ENCODE measurements around the gene PDGFA. TPM values are rescaled to one million over a fixed set of nuclear protein-coding genes. Genes with fewer than 3 reads are reported as not detected.

The PDGFA gene
- total RNA-seq, 4 donors from 2014 or later, result 10.8 to 31.7 (median 26.0) TPM

DNA sequence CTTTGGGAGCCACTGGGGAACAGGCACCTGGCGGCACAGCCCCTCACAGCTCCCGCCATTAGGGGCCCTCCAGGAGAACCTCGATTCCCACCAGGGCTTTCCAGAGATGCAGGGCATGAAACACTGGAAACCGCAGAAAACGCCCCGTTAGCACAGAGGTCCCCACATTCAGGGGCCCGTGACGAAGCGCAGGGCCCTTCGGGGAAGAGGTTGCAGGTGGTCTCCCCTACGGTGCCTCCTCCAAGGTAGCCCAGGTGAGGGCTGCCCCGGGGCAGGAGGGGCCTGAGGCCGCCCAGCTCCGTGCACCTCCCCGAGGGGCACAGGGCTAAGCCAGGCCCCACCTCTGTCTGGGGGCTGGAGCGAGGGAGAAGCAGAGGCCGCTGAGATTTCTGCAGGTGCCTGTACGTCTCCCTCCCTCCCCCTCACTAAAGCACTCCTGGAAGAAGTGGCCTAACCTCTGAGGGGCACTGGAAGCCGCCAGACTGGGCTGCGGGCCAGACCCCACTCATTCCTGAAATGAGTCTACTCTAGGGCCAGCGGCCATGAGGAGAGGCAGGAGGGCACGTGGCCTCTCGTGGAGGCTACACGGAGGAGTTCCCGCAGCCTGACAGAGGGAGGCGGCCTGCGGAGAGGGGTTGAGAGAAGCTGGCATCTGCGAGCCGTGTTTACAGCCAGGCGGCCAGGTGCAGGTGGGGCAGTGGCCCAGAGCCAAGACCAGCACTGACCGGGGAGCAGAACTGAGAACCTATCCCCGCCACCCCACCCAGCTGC lies 6.9 kb downstream of the PDGFA start:
- in situ Hi-C loops (cut with MboI; ENCODE audit: low sequenced_read_pairs in 4 of 4), result no loop called here
- H3K4me1 ChIP-seq, result peaks cover 24 to 43% of the 10 kb centered on the region in 2 donors
- peak overlapping the region; percentile 13 to 96 (median 18) for H3K27ac ChIP-seq
- H3K27me3 ChIP-seq, result no peaks in the 10 kb centered on the region
- ATAC-seq (no peak), DNase-seq (no peak)
- no peaks in the 10 kb centered on the region for H3K9me3 ChIP-seq
- no peak overlapping the region for H3K4me3 ChIP-seq
- no peak for TF ChIP-seq POLR2A (IDR thresholded peaks at IDR 0.05)
- no peak for TF ChIP-seq CTCF (IDR thresholded peaks at IDR 0.05 in 4 of 5, conservative IDR thresholded peaks at IDR 0.05 in 1 of 5)
- H3K36me3 ChIP-seq, result peaks cover 0 to 17% of the 10 kb centered on the region in 2 donors
- intact Hi-C loops (cut with DNase I; ENCODE audit: low total_unique reads), result no loop called here

DNA sequence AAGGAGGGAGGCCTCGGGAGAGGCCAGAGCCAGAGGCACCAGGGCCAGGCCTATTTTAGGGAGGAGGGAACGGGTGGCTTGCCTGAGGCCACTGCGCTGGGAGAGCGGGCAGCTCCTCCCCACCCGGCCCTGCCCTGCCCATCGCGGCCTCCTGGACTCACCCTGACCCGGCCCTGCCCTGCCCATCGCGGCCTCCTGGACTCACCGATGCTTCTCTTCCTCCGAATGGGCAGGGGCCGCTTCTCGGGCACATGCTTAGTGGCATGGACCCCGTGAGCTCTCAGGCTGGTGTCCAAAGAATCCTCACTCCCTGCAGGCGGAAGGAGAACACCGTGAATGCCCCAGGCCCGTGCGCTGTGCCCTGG lies 7.5 kb downstream of the PDGFA start:
- in situ Hi-C loops (cut with MboI; ENCODE audit: low sequenced_read_pairs in 4 of 4), result no loop called here
- Histone ChIP-seq H3K36me3 (peaks cover 0 to 17% of the 10 kb centered on the region in 2 donors), H3K4me1 (peaks cover 24 to 43% of the 10 kb centered on the region in 2 donors), H3K27me3 (no peaks in the 10 kb centered on the region), H3K4me3 (no peak overlapping the region), H3K9me3 (no peaks in the 10 kb centered on the region), H3K27ac (no peak overlapping the region)
- TF ChIP-seq POLR2A (IDR thresholded peaks at IDR 0.05) (no peak), CTCF (IDR thresholded peaks at IDR 0.05 in 4 of 5, conservative IDR thresholded peaks at IDR 0.05 in 1 of 5) (no peak)
- no peak for ATAC-seq
- intact Hi-C loops (cut with DNase I; ENCODE audit: low total_unique reads), result no loop called here
- DNase-seq, result no peak

DNA sequence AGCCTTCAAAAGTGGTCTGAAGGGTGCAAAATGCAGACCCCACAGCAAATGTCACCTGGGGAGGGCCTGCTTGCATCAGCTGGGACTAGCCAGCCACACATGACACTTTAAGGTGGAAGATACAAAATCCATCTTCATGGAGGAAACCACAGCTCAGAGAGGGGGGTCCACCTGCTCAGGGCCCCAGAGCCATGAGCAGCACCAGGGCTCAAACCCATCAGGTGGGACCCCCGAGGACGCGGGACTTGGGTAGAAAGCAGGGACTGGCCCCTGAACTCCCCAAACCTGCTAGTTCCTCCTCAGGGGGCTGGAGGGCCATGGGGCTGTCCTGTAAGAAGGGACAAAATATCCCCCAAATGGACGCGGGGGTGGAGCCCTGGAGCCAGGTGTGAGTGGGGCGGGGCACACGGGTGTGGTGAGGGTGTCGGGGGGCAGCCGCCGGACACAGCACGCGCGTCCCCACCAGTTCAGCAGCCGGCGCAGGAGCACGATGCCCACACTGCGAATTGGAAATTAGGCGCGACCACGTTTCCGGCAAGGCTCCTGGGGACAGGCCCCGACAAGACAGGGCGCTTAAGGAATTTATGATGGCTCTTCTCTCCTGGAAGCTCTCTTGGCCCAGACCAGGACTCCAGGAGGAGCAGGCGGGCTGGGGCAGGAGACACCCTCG lies 8.0 kb downstream of the PDGFA start:
- peaks cover 24 to 42% of the 10 kb centered on the region in 2 donors for H3K4me1 ChIP-seq
- H3K27me3 ChIP-seq, result no peaks in the 10 kb centered on the region
- intact Hi-C loops (cut with DNase I; ENCODE audit: low total_unique reads) (no loop called here), in situ Hi-C loops (cut with MboI; ENCODE audit: low sequenced_read_pairs in 4 of 4) (no loop called here)
- H3K27ac ChIP-seq, result no peak overlapping the region
- TF ChIP-seq POLR2A (IDR thresholded peaks at IDR 0.05), result no peak
- no peak for TF ChIP-seq CTCF (IDR thresholded peaks at IDR 0.05 in 4 of 5, conservative IDR thresholded peaks at IDR 0.05 in 1 of 5)
- H3K36me3 ChIP-seq, result peaks cover 0 to 17% of the 10 kb centered on the region in 2 donors
- no peak for ATAC-seq
- no peak for DNase-seq
- H3K4me3 ChIP-seq, result no peak overlapping the region
- H3K9me3 ChIP-seq, result no peaks in the 10 kb centered on the region

- Histone ChIP-seq H3K27ac (no peak overlapping the region), H3K4me3 (no peak overlapping the region), H3K27me3 (no peaks in the 10 kb centered on the region), H3K36me3 (peaks cover 0 to 17% of the 10 kb centered on the region in 2 donors), H3K9me3 (no peaks in the 10 kb centered on the region), H3K4me1 (peaks cover 20 to 36% of the 10 kb centered on the region in 2 donors)
- intact Hi-C loops (cut with DNase I; ENCODE audit: low total_unique reads), result no loop called here
- ATAC-seq (no peak), DNase-seq (no peak)
- TF ChIP-seq POLR2A (IDR thresholded peaks at IDR 0.05), result no peak
- no peak for TF ChIP-seq CTCF (IDR thresholded peaks at IDR 0.05 in 4 of 5, conservative IDR thresholded peaks at IDR 0.05 in 1 of 5)
- in situ Hi-C loops (cut with MboI; ENCODE audit: low sequenced_read_pairs in 4 of 4), result no loop called here
These were observed 8.8 kb downstream of the PDGFA start for GRCh38 chr7:510782-511281.
